DOHH2 (cell line): Measurements from ENCODE around the gene NOC2L.
"Not testable (repeated sequence)": the region's sequence is repeated elsewhere in the genome, so short reads cannot be mapped to it uniquely, and the experiment has no call there.

ENCODE experiments used
- H3F3A ChIP-seq: fragments of 200-600 bp; sonication (generic), shearing (Covaris generic); 2 replicates; pipeline ENCODE4 v1.6.0; 2016; ENCODE audit warnings: antibody characterized with exemption, mild to moderate bottlenecking; ENCODE audit not compliant: control insufficient read depth, insufficient read depth
- H3K27ac ChIP-seq: fragments of 200-600 bp; sonication (generic); 2 replicates; pipeline ENCODE4 v1.5.1; 2014; ENCODE audit warnings: low read depth, mild to moderate bottlenecking, low read length, moderate library complexity
- H3K27me3 ChIP-seq: fragments of 200-600 bp; sonication (generic); 2 replicates; pipeline ENCODE4 v1.6.1; 2014; ENCODE audit warnings: mild to moderate bottlenecking, low read length, mixed read lengths; ENCODE audit not compliant: control insufficient read depth
- H3K36me3 ChIP-seq: fragments of 200-600 bp; sonication (generic); 2 replicates; pipeline ENCODE4 v1.6.1; 2014; ENCODE audit warnings: mild to moderate bottlenecking, low read length, moderate library complexity, mixed read lengths; ENCODE audit not compliant: control insufficient read depth
- H3K4me1 ChIP-seq: fragments of 200-600 bp; sonication (generic); 2 replicates; pipeline ENCODE4 v1.6.1; 2014; ENCODE audit warnings: mild to moderate bottlenecking, low read length, mixed read lengths; ENCODE audit not compliant: control insufficient read depth
- H3K4me2 ChIP-seq: fragments of 200-600 bp; sonication (generic); 2 replicates; pipeline ENCODE4 v1.6.0; 2014; ENCODE audit warnings: mild to moderate bottlenecking, low read length, moderate library complexity
- H3K4me3 ChIP-seq: fragments of 200-600 bp; sonication (generic); 2 replicates; pipeline ENCODE4 v1.5.1; 2014; ENCODE audit warnings: mild to moderate bottlenecking, low read length, mixed read lengths
- H3K79me2 ChIP-seq: fragments of 200-600 bp; sonication (generic); 2 replicates; pipeline ENCODE4 v1.6.1; 2014; ENCODE audit warnings: mild to moderate bottlenecking, low read length, mixed read lengths; ENCODE audit not compliant: control insufficient read depth
- H3K9me2 ChIP-seq: fragments of 200-600 bp; sonication (generic); replicated peaks from 2 replicates; pipeline ENCODE4 v1.6.1; 2014; ENCODE audit warnings: mild to moderate bottlenecking, low read length, mixed read lengths; ENCODE audit not compliant: control insufficient read depth
- H3K9me3 ChIP-seq: fragments of 200-600 bp; sonication (generic); 2 replicates; pipeline ENCODE4 v1.6.1; 2014; ENCODE audit warnings: antibody characterized with exemption, low read length, mixed read lengths; ENCODE audit not compliant: control insufficient read depth, insufficient read depth
- H4K20me1 ChIP-seq: fragments of 200-600 bp; sonication (generic); 2 replicates; pipeline ENCODE4 v1.6.0; 2014; ENCODE audit warnings: low read depth, mild to moderate bottlenecking, antibody characterized with exemption, low read length, moderate library complexity; ENCODE audit not compliant: control insufficient read depth, insufficient read depth
- CTCF ChIP-seq: fragments of 200-600 bp; sonication (generic); IDR thresholded peaks from one replicate; pipeline ENCODE4 v1.5.1; 2014; ENCODE audit warnings: antibody characterized with exemption, mild to moderate bottlenecking, low read depth, low read length; ENCODE audit not compliant: poor library complexity, severe bottlenecking
- EZH2phosphoT487 ChIP-seq: fragments of 200-600 bp; sonication (generic); IDR thresholded peaks from 2 replicates; pipeline ENCODE4 v1.6.1; 2017; ENCODE audit warnings: borderline replicate concordance, mild to moderate bottlenecking, antibody characterized with exemption, low read length, moderate library complexity, mixed read lengths

The NOC2L gene

GRCh38 chr1:997713-997992 lies 38.6 kb upstream of the NOC2L start:
- Histone ChIP-seq H3K79me2 (no peaks in the 10 kb centered on the region), H3K27me3 (peaks cover 8% of the 10 kb centered on the region), H3K9me2 (no peaks in the 10 kb centered on the region), H3K36me3 (no peaks in the 10 kb centered on the region), H3F3A (no peaks in the 10 kb centered on the region), H3K27ac (no peak overlapping the region), H3K4me2 (no peak overlapping the region), H4K20me1 (no peaks in the 10 kb centered on the region), H3K9me3 (no peaks in the 10 kb centered on the region), H3K4me1 (peaks cover 3% of the 10 kb centered on the region; the same call in 1 of the 2 replicates), H3K4me3 (no peak overlapping the region)
- TF ChIP-seq EZH2phosphoT487 = no peak
- no peak for TF ChIP-seq CTCF

- Histone ChIP-seq H3K4me1 (peaks cover 1% of the 10 kb centered on the region; the same call in 1 of the 2 replicates), H3K36me3 (no peaks in the 10 kb centered on the region), H3F3A (no peaks in the 10 kb centered on the region), H3K9me3 (no peaks in the 10 kb centered on the region), H3K79me2 (no peaks in the 10 kb centered on the region), H3K9me2 (no peaks in the 10 kb centered on the region), H3K27me3 (peaks cover 8% of the 10 kb centered on the region; the same call in 1 of the 2 replicates), H3K27ac (no peak overlapping the region), H3K4me2 (no peak overlapping the region), H4K20me1 (no peaks in the 10 kb centered on the region), H3K4me3 (no peak overlapping the region)
- TF ChIP-seq EZH2phosphoT487 (no peak), CTCF (no peak)
Observed at GRCh38 chr1:996851-997712, 38.0 kb upstream of the NOC2L start.

- H3K4me2 ChIP-seq = no peak overlapping the region
Observed at GRCh38 chr1:995665-996633, 36.9 kb upstream of the NOC2L start.

DNA sequence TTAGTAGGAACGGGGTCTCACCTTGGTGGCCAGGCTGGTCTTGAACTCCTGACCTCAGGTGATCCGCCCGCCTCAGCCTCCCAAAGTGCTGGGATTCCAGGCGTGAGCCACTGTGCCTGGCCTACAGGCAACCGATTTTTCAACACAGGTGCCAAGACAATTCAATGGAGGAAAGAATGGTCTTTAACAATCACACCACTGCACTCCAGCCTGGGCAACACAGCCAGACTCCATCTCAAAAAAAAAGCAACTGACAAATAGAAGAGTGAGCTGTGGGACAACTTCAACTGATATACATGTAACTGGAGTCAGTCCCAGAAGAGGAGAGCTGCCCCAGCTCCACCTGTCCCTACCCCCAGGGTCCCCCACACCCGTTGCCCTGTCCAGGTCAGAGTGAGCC lies 35.5 kb upstream of the NOC2L start:
- H4K20me1 ChIP-seq, H3K27me3 ChIP-seq, H3K27ac ChIP-seq, H3K4me3 ChIP-seq, H3K79me2 ChIP-seq, H3F3A ChIP-seq, H3K36me3 ChIP-seq, H3K4me1 ChIP-seq, H3K4me2 ChIP-seq, H3K9me3 ChIP-seq, H3K9me2 ChIP-seq: not testable (repeated sequence)

More at GRCh38 chr1:995665-996633, 36.9 kb upstream of the NOC2L start:
- TF ChIP-seq CTCF = no peak
- TF ChIP-seq EZH2phosphoT487 = no peak
- H3K36me3 ChIP-seq = no peaks in the 10 kb centered on the region
- H3F3A ChIP-seq = no peaks in the 10 kb centered on the region
- H3K79me2 ChIP-seq = no peaks in the 10 kb centered on the region
- peaks cover 8% of the 10 kb centered on the region; the same call in 1 of the 2 replicates for H3K27me3 ChIP-seq
- no peak overlapping the region for H3K4me3 ChIP-seq
- no peaks in the 10 kb centered on the region for H4K20me1 ChIP-seq
- H3K9me2 ChIP-seq = no peaks in the 10 kb centered on the region
- H3K4me1 ChIP-seq = no peaks in the 10 kb centered on the region
- H3K27ac ChIP-seq = no peak overlapping the region
- no peaks in the 10 kb centered on the region for H3K9me3 ChIP-seq
